Measurements from ENCODE around the gene SLC35G1. TPM values are rescaled to one million over a fixed set of nuclear protein-coding genes. Genes with fewer than 3 reads are reported as not detected.

SLC35G1 gene
- total and polyA plus RNA-seq, 7 donors, result 1.3 to 2.7 (median 2.2) TPM

- no peak overlapping the region for H3K27ac ChIP-seq
- no peak for ATAC-seq
- H3K9me3 ChIP-seq, result no peaks in the 10 kb centered on the region
- H3K4me3 ChIP-seq, result no peak overlapping the region
- H3K27me3 ChIP-seq (ENCODE audit: insufficient read depth in 3 of 3, low read length in 2 of 3), result peaks cover 0 to 3% (median 0%) of the 10 kb centered on the region in 3 donors
- no peak for DNase-seq
- no peaks in the 10 kb centered on the region for H3K4me1 ChIP-seq
- intact Hi-C loops (cut with DNase I), result no loop called here
- no peaks in the 10 kb centered on the region for H3K36me3 ChIP-seq (ENCODE audit: insufficient read depth in 1 of 2, low read depth in 1 of 2)
- WGBS, 3 donors, result 60 to 65% (median 65%) methylated on average over 10 of the region's 10 CpGs
- no peak for TF ChIP-seq CTCF (IDR thresholded peaks at IDR 0.05)
Measured at GRCh38 chr10:93850031-93851015, 43.5 kb upstream of the SLC35G1 start.

GRCh38 chr10:93851169-93851568 is 42.6 kb upstream of the SLC35G1 start:
- TF ChIP-seq CTCF (IDR thresholded peaks at IDR 0.05), result no peak
- H3K36me3 ChIP-seq (ENCODE audit: insufficient read depth in 1 of 2, low read depth in 1 of 2), result no peaks in the 10 kb centered on the region
- H3K27ac ChIP-seq, result no peak overlapping the region
- DNase-seq, result no peak
- peaks cover 0 to 3% (median 0%) of the 10 kb centered on the region in 3 donors for H3K27me3 ChIP-seq (ENCODE audit: insufficient read depth in 3 of 3, low read length in 2 of 3)
- intact Hi-C loops (cut with DNase I), result no loop called here
- no peak overlapping the region for H3K4me3 ChIP-seq
- H3K4me1 ChIP-seq, result no peaks in the 10 kb centered on the region
- H3K9me3 ChIP-seq, result no peaks in the 10 kb centered on the region
- WGBS, 3 donors, result 72 to 74% (median 73%) methylated on average over 3 of the region's 3 CpGs
- no peak for ATAC-seq

DNA sequence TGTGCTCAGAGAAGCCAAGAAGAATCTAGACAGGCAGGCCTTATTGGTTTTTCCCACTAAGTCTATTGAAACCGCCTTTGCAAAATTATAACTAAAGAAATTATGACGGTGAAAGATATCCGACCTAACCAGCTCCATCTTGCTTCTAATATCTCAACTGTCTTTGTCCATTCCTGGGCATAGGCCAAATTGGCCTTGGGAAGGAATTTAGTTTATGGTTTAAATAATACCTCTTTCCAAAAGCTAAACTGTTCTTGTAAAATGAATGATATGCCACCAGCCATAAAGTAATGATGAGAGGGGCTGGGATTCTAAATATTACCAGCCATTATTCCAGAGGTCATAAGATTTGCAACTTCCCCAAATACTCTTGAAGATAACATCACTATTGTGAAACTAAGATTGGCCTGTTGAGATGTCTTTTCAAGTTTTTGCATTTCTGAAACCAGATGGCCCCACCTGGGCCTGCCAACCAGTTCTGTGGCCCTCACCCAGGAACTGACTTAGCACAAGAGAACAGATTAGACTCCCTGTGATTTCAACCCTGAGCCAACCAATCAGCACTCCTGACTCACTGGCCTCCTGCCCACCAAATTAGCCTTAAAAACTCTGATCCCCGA is 41.2 kb upstream of the SLC35G1 start:
- H3K27ac ChIP-seq, result no peak overlapping the region
- H3K4me3 ChIP-seq, result no peak overlapping the region
- no peaks in the 10 kb centered on the region for H3K4me1 ChIP-seq
- H3K9me3 ChIP-seq, result no peaks in the 10 kb centered on the region
- DNase-seq, result no peak
- intact Hi-C loops (cut with DNase I), result no loop called here
- 58 to 65% (median 59%) methylated on average over 4 of the region's 4 CpGs for WGBS, 3 donors
- TF ChIP-seq CTCF (IDR thresholded peaks at IDR 0.05), result no peak
- no peak for ATAC-seq
- no peaks in the 10 kb centered on the region for H3K36me3 ChIP-seq (ENCODE audit: insufficient read depth in 1 of 2, low read depth in 1 of 2)
- peaks cover 0 to 3% (median 0%) of the 10 kb centered on the region in 3 donors for H3K27me3 ChIP-seq (ENCODE audit: insufficient read depth in 3 of 3, low read length in 2 of 3)

DNA sequence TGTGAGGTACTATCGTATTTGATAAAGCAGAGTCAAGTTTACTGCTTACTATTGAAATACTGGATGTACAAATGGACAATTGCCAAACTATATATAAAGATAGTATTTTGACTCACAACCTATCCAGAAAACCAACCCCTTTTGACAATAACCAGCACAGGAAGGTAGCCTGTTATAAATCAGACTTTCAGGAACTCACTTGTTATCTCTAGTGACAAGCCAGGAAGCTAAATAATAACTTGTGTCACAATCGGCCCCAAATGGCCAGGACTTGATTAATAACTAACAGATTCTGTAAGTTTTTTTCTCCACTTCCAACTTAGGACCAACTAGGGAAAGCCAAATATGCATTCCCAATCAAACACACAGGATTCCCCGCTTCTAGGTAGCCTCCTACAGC is 38.8 kb upstream of the SLC35G1 start:
- no peak for ATAC-seq
- WGBS, 3 donors, result 61 to 73% (median 63%) methylated on average over 3 of the region's 3 CpGs
- intact Hi-C loops (cut with DNase I), result no loop called here

More for the DNA sequence above, 38.8 kb upstream of the SLC35G1 start:
- TF ChIP-seq CTCF (IDR thresholded peaks at IDR 0.05), result no peak
- peaks cover 0 to 3% (median 0%) of the 10 kb centered on the region in 3 donors for H3K27me3 ChIP-seq (ENCODE audit: insufficient read depth in 3 of 3, low read length in 2 of 3)
- no peaks in the 10 kb centered on the region for H3K9me3 ChIP-seq
- no peak overlapping the region for H3K27ac ChIP-seq
- no peak for DNase-seq
- H3K4me3 ChIP-seq, result no peak overlapping the region
- no peaks in the 10 kb centered on the region for H3K36me3 ChIP-seq (ENCODE audit: insufficient read depth in 1 of 2, low read depth in 1 of 2)
- H3K4me1 ChIP-seq, result no peaks in the 10 kb centered on the region

Data from psoas muscle (tissue), 8 donors.